Duodenal mucosa (tissue), 2 donors: ENCODE results near the gene RTP2.

Experiments used
- H3K27ac ChIP-seq: one replicate; pipeline ENCODE4 v1.7.0; 2013; ENCODE audit warnings: low read depth, low read length
- H3K27me3 ChIP-seq, 2 donors: one replicate each; pipeline ENCODE4 v1.7.0; 2013; ENCODE audit warnings: low read length in 2 of 2, control low read depth in 1 of 2; ENCODE audit not compliant: insufficient read depth in 2 of 2, control insufficient read depth in 1 of 2
- H3K36me3 ChIP-seq, 2 donors: one replicate each; pipeline ENCODE4 v1.7.0; 2013; ENCODE audit warnings: low read length in 2 of 2, control low read depth in 1 of 2; ENCODE audit not compliant: insufficient read depth in 2 of 2, control insufficient read depth in 1 of 2
- H3K4me1 ChIP-seq, 2 donors: one replicate each; pipeline ENCODE4 v1.7.0; 2013; ENCODE audit warnings: low read length in 2 of 2, control low read depth in 1 of 2; ENCODE audit not compliant: insufficient read depth in 2 of 2, control insufficient read depth in 1 of 2
- H3K4me3 ChIP-seq, 2 donors: one replicate each; pipeline ENCODE4 v1.7.0; 2013; ENCODE audit warnings: low read length in 2 of 2, low read depth in 1 of 2
- H3K9ac ChIP-seq, 2 donors: one replicate each; pipeline ENCODE4 v1.7.0; 2013; ENCODE audit warnings: low read length in 2 of 2, low read depth in 1 of 2
- H3K9me3 ChIP-seq, 2 donors: one replicate each; pipeline ENCODE4 v1.7.0; 2013; ENCODE audit warnings: low read length in 2 of 2, control low read depth in 1 of 2; ENCODE audit not compliant: control insufficient read depth in 1 of 2

Gene RTP2

DNA sequence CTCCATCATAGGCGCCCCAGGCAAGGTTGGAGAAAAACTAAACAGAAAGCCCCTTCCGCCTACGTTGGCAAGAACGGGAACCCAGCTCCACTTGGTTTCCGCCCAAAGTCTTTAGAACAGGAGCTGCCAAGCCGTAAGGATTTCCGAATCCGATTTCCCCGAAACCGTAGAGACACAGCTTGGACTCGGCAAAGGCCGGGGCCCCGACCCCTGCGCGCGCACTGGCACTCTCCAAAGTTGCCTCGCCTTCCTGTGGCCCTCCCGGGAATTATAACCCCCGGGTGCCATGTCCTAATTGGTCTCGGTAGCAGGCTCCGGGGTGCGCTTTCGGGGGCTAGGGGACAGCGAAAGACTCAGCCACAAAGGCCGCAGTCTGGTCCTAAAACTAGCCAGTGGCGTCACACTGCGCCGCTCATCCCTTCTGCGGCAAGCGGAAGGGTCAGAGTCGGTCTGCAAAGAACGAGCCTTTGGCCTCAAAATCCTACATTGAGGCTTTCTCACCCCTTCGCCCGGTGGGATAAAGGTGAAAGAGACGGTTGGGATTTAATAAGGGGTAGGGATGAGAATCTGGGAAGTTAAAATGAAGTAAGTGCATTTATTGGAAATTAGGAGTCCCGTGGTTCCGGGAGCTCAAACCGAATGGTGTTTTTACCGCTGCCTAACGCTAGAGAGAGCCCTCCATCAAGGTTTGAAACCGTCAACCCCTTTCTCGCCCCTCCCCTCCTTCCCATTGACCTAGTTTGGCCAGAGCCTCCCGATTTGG lies 36.2 kb upstream of the RTP2 start:
- Histone ChIP-seq H3K27ac (peak overlapping the region; percentile 85), H3K9me3 (no peaks in the 10 kb centered on the region), H3K9ac (peak overlapping the region; percentile 75 to 90), H3K36me3 (peaks cover 0 to 3% of the 10 kb centered on the region in 2 donors), H3K4me3 (peak overlapping the region; percentile 91 to 93), H3K27me3 (no peaks in the 10 kb centered on the region), H3K4me1 (peaks cover 16 to 46% of the 10 kb centered on the region in 2 donors)

DNA sequence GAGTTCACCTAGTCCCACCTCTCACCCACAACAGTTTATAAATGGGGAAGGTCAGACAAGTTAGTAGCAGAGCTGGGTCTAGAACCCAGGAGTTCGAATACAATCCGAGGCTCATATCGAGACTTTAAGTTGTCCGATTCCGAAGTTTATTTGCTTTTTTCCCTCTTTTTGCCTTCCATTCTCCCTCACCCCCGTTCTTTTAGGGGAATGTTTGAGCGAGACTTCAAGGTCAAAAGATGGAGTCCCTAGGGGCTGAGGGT lies 35.6 kb upstream of the RTP2 start:
- H3K27ac ChIP-seq = peak overlapping the region; percentile 85
- peak overlapping the region; percentile 91 to 93 for H3K4me3 ChIP-seq
- peak overlapping the region; percentile 75 to 90 for H3K9ac ChIP-seq
- no peaks in the 10 kb centered on the region for H3K27me3 ChIP-seq
- H3K36me3 ChIP-seq = peaks cover 0 to 8% of the 10 kb centered on the region in 2 donors
- H3K4me1 ChIP-seq = peaks cover 16 to 46% of the 10 kb centered on the region in 2 donors
- no peaks in the 10 kb centered on the region for H3K9me3 ChIP-seq

DNA sequence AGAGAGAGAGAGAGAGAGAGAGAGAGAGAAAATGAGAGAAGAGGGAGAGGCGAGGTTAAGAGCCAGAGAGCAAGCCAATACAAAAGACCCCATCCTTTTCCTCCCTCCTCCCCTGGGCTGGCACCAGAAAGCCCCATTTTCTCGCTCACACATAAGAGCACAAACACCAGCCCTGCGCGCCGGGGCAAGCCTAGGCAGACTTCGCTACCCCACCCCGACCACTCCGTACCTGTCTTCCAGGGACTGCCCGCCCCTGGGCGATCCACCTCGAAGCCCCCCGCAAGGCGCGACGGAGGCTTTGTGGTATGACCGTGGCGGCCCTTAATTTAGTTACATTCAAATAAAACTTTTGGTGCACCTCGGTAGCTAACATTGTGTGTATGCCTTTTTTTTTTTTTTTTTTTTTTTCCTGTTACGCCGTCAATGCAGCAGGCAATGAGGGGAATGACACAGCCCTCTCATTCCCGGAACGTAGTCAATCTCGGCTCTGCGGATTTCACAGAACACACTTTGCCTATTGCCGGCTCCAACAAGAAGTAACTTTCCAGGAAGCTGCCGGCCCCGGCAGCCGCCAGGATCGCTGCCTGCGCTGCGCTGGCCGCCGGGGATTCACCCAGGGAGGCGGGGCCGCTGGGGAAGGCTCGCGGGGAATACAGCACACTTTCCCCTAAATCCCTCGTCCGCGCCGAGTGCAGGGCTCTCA lies 35.2 kb upstream of the RTP2 start:
- H3K9ac ChIP-seq = peak overlapping the region; percentile 75 to 90

DNA sequence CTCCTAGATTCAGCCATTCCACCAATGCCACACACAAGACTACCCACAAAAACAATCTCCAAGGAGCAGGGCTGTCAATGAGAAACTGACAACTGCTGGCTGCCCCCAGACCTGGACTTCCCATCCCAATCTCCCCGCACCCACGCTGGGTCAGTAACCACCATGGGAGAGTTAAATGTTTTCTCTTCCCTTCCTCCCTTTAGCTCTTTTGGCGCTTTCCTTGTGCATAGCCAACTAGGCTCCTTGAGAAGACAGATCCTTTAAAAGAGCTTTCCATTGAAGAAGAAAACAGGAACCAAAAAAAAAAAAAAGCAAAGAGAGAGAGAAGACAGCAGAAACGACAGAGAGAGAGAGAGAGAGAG lies 34.6 kb upstream of the RTP2 start:
- no peaks in the 10 kb centered on the region for H3K27me3 ChIP-seq
- H3K4me3 ChIP-seq = peak overlapping the region; percentile 91 to 93
- peaks cover 0 to 15% of the 10 kb centered on the region in 2 donors for H3K36me3 ChIP-seq
- peak overlapping the region in 1 of 2 donors; percentile 75 for H3K9ac ChIP-seq
- H3K4me1 ChIP-seq = peaks cover 7 to 42% of the 10 kb centered on the region in 2 donors
- no peaks in the 10 kb centered on the region for H3K9me3 ChIP-seq
- no peak overlapping the region for H3K27ac ChIP-seq

More for the DNA sequence above, 35.2 kb upstream of the RTP2 start:
- H3K4me3 ChIP-seq = peak overlapping the region; percentile 91 to 93
- no peaks in the 10 kb centered on the region for H3K27me3 ChIP-seq
- no peaks in the 10 kb centered on the region for H3K9me3 ChIP-seq
- peaks cover 12 to 46% of the 10 kb centered on the region in 2 donors for H3K4me1 ChIP-seq
- peak overlapping the region; percentile 85 for H3K27ac ChIP-seq
- peaks cover 0 to 11% of the 10 kb centered on the region in 2 donors for H3K36me3 ChIP-seq

DNA sequence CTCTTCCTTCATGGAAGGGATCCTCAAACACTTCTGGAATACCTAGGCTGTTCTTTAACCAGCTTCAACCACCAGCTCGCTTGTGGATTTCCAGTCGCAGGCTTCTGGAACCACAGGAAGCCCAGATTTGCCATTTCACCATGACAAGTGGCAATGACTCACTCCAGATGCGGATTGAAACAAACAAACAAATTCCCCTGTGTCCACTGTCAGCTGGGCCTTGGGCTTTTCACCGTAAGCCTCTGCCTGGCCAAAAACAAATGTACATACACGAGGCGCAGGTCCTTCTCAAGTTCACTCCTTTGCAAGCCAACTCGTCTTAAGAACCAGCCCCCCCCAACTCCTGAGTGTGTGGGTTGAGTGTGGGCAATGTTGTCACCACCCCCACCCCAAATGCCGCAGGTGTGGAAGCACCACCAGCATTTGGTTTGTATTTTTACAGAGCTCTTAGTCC lies 34.1 kb upstream of the RTP2 start:
- H3K27ac ChIP-seq = no peak overlapping the region
- no peak overlapping the region for H3K9ac ChIP-seq
- H3K9me3 ChIP-seq = no peaks in the 10 kb centered on the region
- no peak overlapping the region for H3K4me3 ChIP-seq
- peaks cover 7 to 37% of the 10 kb centered on the region in 2 donors for H3K4me1 ChIP-seq
- H3K27me3 ChIP-seq = no peaks in the 10 kb centered on the region
- peaks cover 5 to 20% of the 10 kb centered on the region in 2 donors for H3K36me3 ChIP-seq

DNA sequence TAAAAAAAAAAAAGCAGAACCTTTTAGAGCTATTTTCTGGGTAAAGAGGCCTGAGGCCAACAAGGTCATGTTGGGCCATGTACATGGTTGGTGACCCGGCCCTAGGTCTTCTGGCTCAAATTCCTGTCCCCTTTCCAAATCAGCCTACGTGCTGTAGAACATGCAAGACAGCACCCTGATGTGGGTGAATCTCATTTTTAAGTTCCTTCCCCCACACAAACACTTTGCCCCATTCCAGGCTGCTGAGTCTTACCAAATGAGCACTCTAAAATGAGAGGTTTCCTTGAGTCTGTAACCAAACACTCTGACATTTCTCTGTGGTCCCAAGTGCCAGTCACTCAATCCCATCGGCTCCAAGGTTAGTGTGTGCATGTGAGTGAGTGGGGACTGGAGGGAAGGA lies 33.5 kb upstream of the RTP2 start:
- H3K9me3 ChIP-seq = no peaks in the 10 kb centered on the region
- no peak overlapping the region for H3K9ac ChIP-seq
- no peak overlapping the region for H3K27ac ChIP-seq
- peaks cover 7 to 32% of the 10 kb centered on the region in 2 donors for H3K4me1 ChIP-seq
- no peak overlapping the region for H3K4me3 ChIP-seq
- H3K36me3 ChIP-seq = peaks cover 11 to 26% of the 10 kb centered on the region in 2 donors
- no peaks in the 10 kb centered on the region for H3K27me3 ChIP-seq

DNA sequence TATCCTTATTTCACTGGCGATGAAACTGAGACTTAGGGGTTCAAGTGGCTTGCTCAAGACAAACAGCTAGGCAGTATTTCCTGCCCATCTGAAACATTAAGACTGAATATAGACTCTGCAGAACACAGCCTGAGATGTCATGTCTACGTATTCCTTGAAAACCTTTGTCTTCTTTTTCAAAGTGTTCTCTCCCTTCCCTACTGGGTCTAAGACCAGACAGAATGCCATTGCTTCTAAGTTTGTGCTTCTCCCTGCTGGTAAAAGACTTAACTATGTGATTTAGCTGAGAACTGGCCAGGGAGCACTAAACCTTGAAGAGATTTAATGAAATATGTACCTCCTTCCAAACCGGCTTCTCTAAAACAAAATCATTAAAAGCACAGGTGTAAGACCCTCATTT lies 33.0 kb upstream of the RTP2 start:
- Histone ChIP-seq H3K27ac (no peak overlapping the region), H3K4me1 (peaks cover 4 to 27% of the 10 kb centered on the region in 2 donors), H3K36me3 (peaks cover 16 to 31% of the 10 kb centered on the region in 2 donors), H3K9me3 (no peaks in the 10 kb centered on the region), H3K4me3 (no peak overlapping the region), H3K27me3 (no peaks in the 10 kb centered on the region), H3K9ac (no peak overlapping the region)

DNA sequence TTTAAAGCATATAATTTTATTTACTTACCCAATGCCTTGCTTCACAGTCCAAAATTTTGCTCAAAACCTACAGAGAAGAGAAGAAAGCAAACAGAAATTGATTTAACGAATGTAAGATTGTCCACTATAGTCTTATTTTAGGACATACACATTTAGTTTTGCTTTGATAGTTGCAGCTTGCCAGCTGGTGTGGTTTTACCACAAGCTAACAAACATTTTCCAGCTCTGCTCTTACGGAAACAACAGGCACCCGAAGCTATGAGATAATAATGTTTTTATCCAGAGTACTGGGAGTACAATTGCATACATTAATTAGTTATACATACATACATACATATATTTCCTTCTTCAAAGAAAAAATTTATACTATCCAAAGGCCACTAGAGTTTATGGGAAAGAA lies 32.5 kb upstream of the RTP2 start:
- peaks cover 17 to 36% of the 10 kb centered on the region in 2 donors for H3K36me3 ChIP-seq
- peaks cover 0 to 22% of the 10 kb centered on the region in 2 donors for H3K4me1 ChIP-seq
- no peaks in the 10 kb centered on the region for H3K27me3 ChIP-seq
- no peak overlapping the region for H3K9ac ChIP-seq
- no peak overlapping the region for H3K4me3 ChIP-seq
- H3K27ac ChIP-seq = no peak overlapping the region
- no peaks in the 10 kb centered on the region for H3K9me3 ChIP-seq

DNA sequence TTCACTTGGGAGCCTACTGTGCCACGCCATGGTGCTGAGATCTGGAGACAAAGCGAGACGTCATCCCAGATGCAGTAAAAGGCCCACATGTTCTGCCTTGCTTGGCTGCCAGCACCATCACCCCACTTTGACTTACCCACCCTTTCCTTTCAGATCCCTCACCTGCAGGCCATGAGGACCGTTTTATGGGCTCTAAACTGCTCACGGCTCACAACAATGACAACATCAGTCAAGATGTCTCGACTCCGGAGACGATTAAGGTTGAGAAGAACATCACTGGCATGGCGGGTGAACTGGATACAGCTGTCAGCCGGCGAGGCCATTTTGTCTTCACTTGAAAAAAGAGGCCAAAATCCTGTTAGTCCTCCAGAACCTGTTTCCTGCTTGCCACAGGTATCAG lies 31.0 kb upstream of the RTP2 start:
- H3K27ac ChIP-seq = no peak overlapping the region
- H3K27me3 ChIP-seq = no peaks in the 10 kb centered on the region
- H3K4me3 ChIP-seq = no peak overlapping the region
- no peak overlapping the region for H3K9ac ChIP-seq
- H3K9me3 ChIP-seq = no peaks in the 10 kb centered on the region
- H3K4me1 ChIP-seq = peaks cover 0 to 13% of the 10 kb centered on the region in 2 donors
- peaks cover 28 to 50% of the 10 kb centered on the region in 2 donors for H3K36me3 ChIP-seq

DNA sequence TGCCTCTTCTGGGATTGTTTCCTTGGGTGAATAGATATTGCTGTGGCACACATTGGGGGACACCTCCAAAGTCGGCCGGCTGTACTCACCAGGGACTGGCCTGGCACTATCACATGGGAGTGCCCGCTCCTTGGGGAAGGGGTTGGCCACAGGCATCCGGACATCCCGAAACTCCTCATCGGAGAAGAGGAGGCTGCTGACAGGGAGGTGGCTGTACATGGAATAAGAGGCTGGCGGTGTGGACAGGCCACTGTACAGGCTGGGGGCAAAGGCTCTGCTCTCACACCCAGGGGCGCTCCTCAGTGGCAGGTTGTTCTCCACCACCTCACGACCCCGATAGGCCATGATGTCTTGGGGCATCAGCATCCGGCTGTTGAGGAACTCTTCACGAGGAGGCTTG lies 27.2 kb upstream of the RTP2 start:
- Histone ChIP-seq H3K36me3 (peaks cover 39 to 86% of the 10 kb centered on the region in 2 donors), H3K27ac (no peak overlapping the region), H3K4me1 (no peaks in the 10 kb centered on the region), H3K9ac (no peak overlapping the region), H3K9me3 (no peaks in the 10 kb centered on the region), H3K27me3 (no peaks in the 10 kb centered on the region), H3K4me3 (no peak overlapping the region)
